HEK293 (cell line): ENCODE data around the gene SKIL.

Experiments
- BCL11A ChIP-seq: fragments of 450-650 bp; formaldehyde crosslinking; IDR thresholded peaks from 2 replicates; pipeline ENCODE4 v1.5.1; 2016; ENCODE audit warnings: low read depth, missing biosample characterization, missing genetic modification characterization
- GLIS1 ChIP-seq: fragments of 450-650 bp; formaldehyde crosslinking; IDR thresholded peaks from 2 replicates; pipeline ENCODE4 v1.5.1; 2016; ENCODE audit warnings: missing biosample characterization, missing genetic modification characterization
- GLIS2 ChIP-seq: fragments of 450-650 bp; formaldehyde crosslinking; IDR thresholded peaks from 2 replicates; pipeline ENCODE4 v1.5.1; 2016; ENCODE audit warnings: missing biosample characterization, missing genetic modification characterization
- KLF1 ChIP-seq: fragments of 450-650 bp; formaldehyde crosslinking; IDR thresholded peaks from 2 replicates; pipeline ENCODE4 v1.5.1; 2016; ENCODE audit warnings: missing biosample characterization, missing genetic modification characterization
- MZF1 ChIP-seq: fragments of 450-650 bp; formaldehyde crosslinking; IDR thresholded peaks from 2 replicates; pipeline ENCODE4 v1.5.1; 2017; ENCODE audit warnings: missing biosample characterization, missing genetic modification characterization, borderline replicate concordance
- OVOL3 ChIP-seq: fragments of 450-650 bp; formaldehyde crosslinking; IDR thresholded peaks from 2 replicates; pipeline ENCODE4 v1.5.1; 2016; ENCODE audit warnings: missing biosample characterization, missing genetic modification characterization
- PRDM1 ChIP-seq: fragments of 450-650 bp; formaldehyde crosslinking; IDR thresholded peaks from 2 replicates; pipeline ENCODE4; 2016; ENCODE audit warnings: missing biosample characterization, missing genetic modification characterization
- SP7 ChIP-seq: fragments of 450-650 bp; formaldehyde crosslinking; IDR thresholded peaks from 2 replicates; pipeline ENCODE4 v1.5.1; 2016; ENCODE audit warnings: missing biosample characterization, missing genetic modification characterization
- ZFP69B ChIP-seq: fragments of 450-650 bp; formaldehyde crosslinking; IDR thresholded peaks from 2 replicates; pipeline ENCODE4 v1.5.1; 2016; ENCODE audit warnings: missing biosample characterization, missing genetic modification characterization
- ZIC2 ChIP-seq: fragments of 450-650 bp; formaldehyde crosslinking; IDR thresholded peaks from 2 replicates; pipeline ENCODE4 v1.5.1; 2016; ENCODE audit warnings: missing biosample characterization, missing genetic modification characterization
- ZNF112 ChIP-seq: fragments of 450-650 bp; formaldehyde crosslinking; IDR thresholded peaks from 2 replicates; pipeline ENCODE4 v1.5.0; 2017; ENCODE audit warnings: missing biosample characterization, missing genetic modification characterization
- ZNF140 ChIP-seq: fragments of 450-650 bp; formaldehyde crosslinking; IDR thresholded peaks from 2 replicates; pipeline ENCODE4 v1.5.1; 2016; ENCODE audit warnings: missing biosample characterization, missing genetic modification characterization
- ZNF146 ChIP-seq: fragments of 450-650 bp; formaldehyde crosslinking; IDR thresholded peaks from 2 replicates; pipeline ENCODE4 v1.5.1; 2016; ENCODE audit warnings: missing biosample characterization, missing genetic modification characterization
- ZNF223 ChIP-seq: fragments of 450-650 bp; formaldehyde crosslinking; IDR thresholded peaks from 2 replicates; pipeline ENCODE4 v1.5.1; 2016; ENCODE audit warnings: missing biosample characterization, missing genetic modification characterization
- ZNF266 ChIP-seq: fragments of 450-650 bp; formaldehyde crosslinking; IDR thresholded peaks from 2 replicates; pipeline ENCODE4 v1.5.1; 2016; ENCODE audit warnings: missing biosample characterization, missing genetic modification characterization, low read depth
- ZNF366 ChIP-seq: fragments of 450-650 bp; formaldehyde crosslinking; conservative IDR thresholded peaks from 2 replicates; pipeline ENCODE4 v1.5.1; 2016; ENCODE audit warnings: missing biosample characterization, missing genetic modification characterization
- ZNF48 ChIP-seq: fragments of 450-650 bp; formaldehyde crosslinking; IDR thresholded peaks from 2 replicates; pipeline ENCODE4 v1.5.1; 2016; ENCODE audit warnings: missing biosample characterization, missing genetic modification characterization
- ZNF544 ChIP-seq: fragments of 450-650 bp; formaldehyde crosslinking; IDR thresholded peaks from 2 replicates; pipeline ENCODE4 v1.5.0; 2017; ENCODE audit warnings: missing biosample characterization, missing genetic modification characterization
- ZNF600 ChIP-seq: fragments of 450-650 bp; formaldehyde crosslinking; IDR thresholded peaks from 2 replicates; pipeline ENCODE4 v1.5.1; 2016; ENCODE audit warnings: missing biosample characterization, missing genetic modification characterization
- ZNF629 ChIP-seq: fragments of 450-650 bp; formaldehyde crosslinking; IDR thresholded peaks from 2 replicates; pipeline ENCODE4 v1.5.1; 2017; ENCODE audit warnings: missing biosample characterization, missing genetic modification characterization
- ZNF664 ChIP-seq: fragments of 450-650 bp; formaldehyde crosslinking; IDR thresholded peaks from 2 replicates; pipeline ENCODE4 v1.5.1; 2016; ENCODE audit warnings: missing biosample characterization, missing genetic modification characterization
- ZNF768 ChIP-seq: fragments of 450-650 bp; formaldehyde crosslinking; IDR thresholded peaks from 2 replicates; pipeline ENCODE4 v1.5.1; 2018; ENCODE audit warnings: missing biosample characterization, mild to moderate bottlenecking, missing genetic modification characterization
- ZNF830 ChIP-seq: fragments of 450-650 bp; IDR thresholded peaks from 2 replicates; pipeline ENCODE4 v1.5.0; 2018; ENCODE audit warnings: missing biosample characterization, missing genetic modification characterization, low read depth, mild to moderate bottlenecking, moderate library complexity
- TF ChIP-seq, protein P1 (sequence below): fragments of 450-650 bp; formaldehyde crosslinking; IDR thresholded peaks from 2 replicates; pipeline ENCODE4 v1.5.1; 2017; ENCODE audit warnings: missing biosample characterization, missing genetic modification characterization
- TF ChIP-seq, protein P2 (sequence below): fragments of 450-650 bp; formaldehyde crosslinking; IDR thresholded peaks from 2 replicates; pipeline ENCODE4 v1.5.1; 2016; ENCODE audit warnings: missing biosample characterization, missing genetic modification characterization
- TF ChIP-seq, protein P3 (sequence below): fragments of 450-650 bp; formaldehyde crosslinking; IDR thresholded peaks from 2 replicates; pipeline ENCODE4 v1.5.1; 2016; ENCODE audit warnings: missing biosample characterization, missing genetic modification characterization, borderline replicate concordance
- TF ChIP-seq, protein P4 (sequence below): fragments of 450-650 bp; formaldehyde crosslinking; IDR thresholded peaks from 2 replicates; pipeline ENCODE4 v1.5.1; 2017; ENCODE audit warnings: missing biosample characterization, missing genetic modification characterization
- TF ChIP-seq, protein P5 (sequence below): fragments of 450-650 bp; formaldehyde crosslinking; conservative IDR thresholded peaks from 2 replicates; pipeline ENCODE4 v1.5.1; 2016; ENCODE audit warnings: low read depth, missing biosample characterization, missing genetic modification characterization
- TF ChIP-seq, protein P6 (sequence below): sonication (generic); formaldehyde crosslinking; IDR thresholded peaks from 2 replicates; pipeline ENCODE4 v1.8.1; 2022; ENCODE audit warnings: mild to moderate bottlenecking, moderate library complexity, missing genetic modification reagents

SKIL gene

DNA sequence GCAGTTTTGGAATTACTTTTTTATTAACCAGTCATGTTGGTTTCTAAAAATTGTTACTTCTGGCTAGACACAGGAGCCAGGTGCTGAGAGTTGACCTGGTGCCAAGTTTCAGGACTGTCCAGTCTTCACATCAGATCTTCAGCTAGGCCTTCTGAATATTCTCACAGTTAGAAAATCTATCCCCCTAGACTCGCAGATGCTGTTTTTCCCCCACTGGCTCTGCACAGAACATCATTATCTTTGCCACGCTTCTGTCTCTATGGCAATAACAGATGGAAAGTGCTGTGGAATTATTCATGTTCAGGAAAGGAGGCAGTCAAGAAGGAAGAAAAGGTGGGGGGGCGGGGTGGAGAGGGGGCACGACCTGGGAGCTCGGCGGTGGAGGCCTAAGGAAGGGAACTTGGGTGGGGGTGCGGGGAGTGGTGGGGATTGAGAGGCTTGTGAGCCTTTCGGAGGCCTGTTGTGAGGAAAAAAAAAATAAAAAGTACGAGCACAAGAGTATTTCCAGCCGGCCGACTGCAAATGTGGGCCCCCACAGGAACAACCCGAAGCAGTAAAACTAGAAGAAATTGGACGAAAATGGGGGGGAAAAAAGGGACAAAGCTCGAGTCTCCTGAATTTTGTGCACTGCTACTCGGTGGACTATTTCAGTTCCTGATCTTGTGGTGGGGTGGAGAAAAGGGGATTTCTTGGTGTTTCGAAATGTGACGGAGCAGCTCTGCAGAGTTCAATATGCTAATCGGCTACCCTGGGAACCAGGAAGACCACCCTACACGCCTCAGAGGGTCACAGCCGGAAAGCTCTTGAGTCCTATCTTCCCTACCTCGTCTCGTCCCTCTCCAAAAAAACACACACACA, 1.5 kb upstream of the SKIL start (continued):
- TF ChIP-seq ZIC2 (tag by site-specific recombination), result peak; percentile 72
- no peak for TF ChIP-seq ZNF48 (tag by site-specific recombination)
- TF ChIP-seq ZFP69B (tag by site-specific recombination), result 0 out of 2 replicates have a peak, but pooled peaks have one; percentile 53
- TF ChIP-seq ZNF266, result no peak
- TF ChIP-seq, protein P1, sequence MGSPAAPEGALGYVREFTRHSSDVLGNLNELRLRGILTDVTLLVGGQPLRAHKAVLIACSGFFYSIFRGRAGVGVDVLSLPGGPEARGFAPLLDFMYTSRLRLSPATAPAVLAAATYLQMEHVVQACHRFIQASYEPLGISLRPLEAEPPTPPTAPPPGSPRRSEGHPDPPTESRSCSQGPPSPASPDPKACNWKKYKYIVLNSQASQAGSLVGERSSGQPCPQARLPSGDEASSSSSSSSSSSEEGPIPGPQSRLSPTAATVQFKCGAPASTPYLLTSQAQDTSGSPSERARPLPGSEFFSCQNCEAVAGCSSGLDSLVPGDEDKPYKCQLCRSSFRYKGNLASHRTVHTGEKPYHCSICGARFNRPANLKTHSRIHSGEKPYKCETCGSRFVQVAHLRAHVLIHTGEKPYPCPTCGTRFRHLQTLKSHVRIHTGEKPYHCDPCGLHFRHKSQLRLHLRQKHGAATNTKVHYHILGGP (tag by site-specific recombination), result no peak
- TF ChIP-seq ZNF600 (tag by site-specific recombination), result 0 out of 2 replicates have a peak, but pooled peaks have one; percentile 21
- TF ChIP-seq, protein P2, sequence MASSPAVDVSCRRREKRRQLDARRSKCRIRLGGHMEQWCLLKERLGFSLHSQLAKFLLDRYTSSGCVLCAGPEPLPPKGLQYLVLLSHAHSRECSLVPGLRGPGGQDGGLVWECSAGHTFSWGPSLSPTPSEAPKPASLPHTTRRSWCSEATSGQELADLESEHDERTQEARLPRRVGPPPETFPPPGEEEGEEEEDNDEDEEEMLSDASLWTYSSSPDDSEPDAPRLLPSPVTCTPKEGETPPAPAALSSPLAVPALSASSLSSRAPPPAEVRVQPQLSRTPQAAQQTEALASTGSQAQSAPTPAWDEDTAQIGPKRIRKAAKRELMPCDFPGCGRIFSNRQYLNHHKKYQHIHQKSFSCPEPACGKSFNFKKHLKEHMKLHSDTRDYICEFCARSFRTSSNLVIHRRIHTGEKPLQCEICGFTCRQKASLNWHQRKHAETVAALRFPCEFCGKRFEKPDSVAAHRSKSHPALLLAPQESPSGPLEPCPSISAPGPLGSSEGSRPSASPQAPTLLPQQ (tag by site-specific recombination), result 0 out of 2 replicates have a peak, but pooled peaks have one; percentile 31
- no peak for TF ChIP-seq KLF1 (tag by site-specific recombination)
- peak; percentile 82; the same call in 1 of the 2 replicates for TF ChIP-seq MZF1 (tag by site-specific recombination)
- TF ChIP-seq ZNF366 (tag by site-specific recombination), result 0 out of 2 replicates have a peak, but pooled peaks have one; percentile 10
- TF ChIP-seq ZNF544 (tag by site-specific recombination), result no peak
- TF ChIP-seq ZNF140 (tag by site-specific recombination), result no peak
- TF ChIP-seq ZNF664 (tag by site-specific recombination), result no peak
- TF ChIP-seq ZNF112 (tag by site-specific recombination), result no peak
- TF ChIP-seq GLIS2, result peak; percentile 74
- no peak for TF ChIP-seq ZNF629 (tag by site-specific recombination)
- TF ChIP-seq, protein P3, sequence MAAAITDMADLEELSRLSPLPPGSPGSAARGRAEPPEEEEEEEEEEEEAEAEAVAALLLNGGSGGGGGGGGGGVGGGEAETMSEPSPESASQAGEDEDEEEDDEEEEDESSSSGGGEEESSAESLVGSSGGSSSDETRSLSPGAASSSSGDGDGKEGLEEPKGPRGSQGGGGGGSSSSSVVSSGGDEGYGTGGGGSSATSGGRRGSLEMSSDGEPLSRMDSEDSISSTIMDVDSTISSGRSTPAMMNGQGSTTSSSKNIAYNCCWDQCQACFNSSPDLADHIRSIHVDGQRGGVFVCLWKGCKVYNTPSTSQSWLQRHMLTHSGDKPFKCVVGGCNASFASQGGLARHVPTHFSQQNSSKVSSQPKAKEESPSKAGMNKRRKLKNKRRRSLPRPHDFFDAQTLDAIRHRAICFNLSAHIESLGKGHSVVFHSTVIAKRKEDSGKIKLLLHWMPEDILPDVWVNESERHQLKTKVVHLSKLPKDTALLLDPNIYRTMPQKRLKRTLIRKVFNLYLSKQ (tag by site-specific recombination), result no peak
- TF ChIP-seq ZNF768 (tag by site-specific recombination), result no peak
- no peak for TF ChIP-seq ZNF223 (tag by site-specific recombination)
- no peak for TF ChIP-seq OVOL3 (tag by site-specific recombination)
- no peak for TF ChIP-seq ZNF146 (tag by site-specific recombination)
- no peak for TF ChIP-seq BCL11A (tag by site-specific recombination)
- TF ChIP-seq ZNF830 (tag by site-specific recombination), result no peak
- TF ChIP-seq, protein P4, sequence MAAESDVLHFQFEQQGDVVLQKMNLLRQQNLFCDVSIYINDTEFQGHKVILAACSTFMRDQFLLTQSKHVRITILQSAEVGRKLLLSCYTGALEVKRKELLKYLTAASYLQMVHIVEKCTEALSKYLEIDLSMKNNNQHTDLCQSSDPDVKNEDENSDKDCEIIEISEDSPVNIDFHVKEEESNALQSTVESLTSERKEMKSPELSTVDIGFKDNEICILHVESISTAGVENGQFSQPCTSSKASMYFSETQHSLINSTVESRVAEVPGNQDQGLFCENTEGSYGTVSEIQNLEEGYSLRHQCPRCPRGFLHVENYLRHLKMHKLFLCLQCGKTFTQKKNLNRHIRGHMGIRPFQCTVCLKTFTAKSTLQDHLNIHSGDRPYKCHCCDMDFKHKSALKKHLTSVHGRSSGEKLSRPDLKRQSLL, result no peak
- peak; percentile 65; the same call in 1 of the 2 replicates for TF ChIP-seq SP7 (tag by site-specific recombination)
- TF ChIP-seq PRDM1 (tag by site-specific recombination), result 0 out of 2 replicates have a peak, but pooled peaks have one; percentile 8
- TF ChIP-seq, protein P5, sequence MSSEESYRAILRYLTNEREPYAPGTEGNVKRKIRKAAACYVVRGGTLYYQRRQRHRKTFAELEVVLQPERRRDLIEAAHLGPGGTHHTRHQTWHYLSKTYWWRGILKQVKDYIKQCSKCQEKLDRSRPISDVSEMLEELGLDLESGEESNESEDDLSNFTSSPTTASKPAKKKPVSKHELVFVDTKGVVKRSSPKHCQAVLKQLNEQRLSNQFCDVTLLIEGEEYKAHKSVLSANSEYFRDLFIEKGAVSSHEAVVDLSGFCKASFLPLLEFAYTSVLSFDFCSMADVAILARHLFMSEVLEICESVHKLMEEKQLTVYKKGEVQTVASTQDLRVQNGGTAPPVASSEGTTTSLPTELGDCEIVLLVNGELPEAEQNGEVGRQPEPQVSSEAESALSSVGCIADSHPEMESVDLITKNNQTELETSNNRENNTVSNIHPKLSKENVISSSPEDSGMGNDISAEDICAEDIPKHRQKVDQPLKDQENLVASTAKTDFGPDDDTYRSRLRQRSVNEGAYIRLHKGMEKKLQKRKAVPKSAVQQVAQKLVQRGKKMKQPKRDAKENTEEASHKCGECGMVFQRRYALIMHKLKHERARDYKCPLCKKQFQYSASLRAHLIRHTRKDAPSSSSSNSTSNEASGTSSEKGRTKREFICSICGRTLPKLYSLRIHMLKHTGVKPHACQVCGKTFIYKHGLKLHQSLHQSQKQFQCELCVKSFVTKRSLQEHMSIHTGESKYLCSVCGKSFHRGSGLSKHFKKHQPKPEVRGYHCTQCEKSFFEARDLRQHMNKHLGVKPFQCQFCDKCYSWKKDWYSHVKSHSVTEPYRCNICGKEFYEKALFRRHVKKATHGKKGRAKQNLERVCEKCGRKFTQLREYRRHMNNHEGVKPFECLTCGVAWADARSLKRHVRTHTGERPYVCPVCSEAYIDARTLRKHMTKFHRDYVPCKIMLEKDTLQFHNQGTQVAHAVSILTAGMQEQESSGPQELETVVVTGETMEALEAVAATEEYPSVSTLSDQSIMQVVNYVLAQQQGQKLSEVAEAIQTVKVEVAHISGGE, result 0 out of 2 replicates have a peak, but pooled peaks have one; percentile 6
- no peak for TF ChIP-seq GLIS1 (tag by site-specific recombination)
- TF ChIP-seq, protein P6, sequence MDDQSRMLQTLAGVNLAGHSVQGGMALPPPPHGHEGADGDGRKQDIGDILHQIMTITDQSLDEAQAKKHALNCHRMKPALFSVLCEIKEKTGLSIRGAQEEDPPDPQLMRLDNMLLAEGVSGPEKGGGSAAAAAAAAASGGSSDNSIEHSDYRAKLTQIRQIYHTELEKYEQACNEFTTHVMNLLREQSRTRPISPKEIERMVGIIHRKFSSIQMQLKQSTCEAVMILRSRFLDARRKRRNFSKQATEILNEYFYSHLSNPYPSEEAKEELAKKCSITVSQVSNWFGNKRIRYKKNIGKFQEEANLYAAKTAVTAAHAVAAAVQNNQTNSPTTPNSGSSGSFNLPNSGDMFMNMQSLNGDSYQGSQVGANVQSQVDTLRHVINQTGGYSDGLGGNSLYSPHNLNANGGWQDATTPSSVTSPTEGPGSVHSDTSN (CRISPR knock-in tag), result no peak
